Fibroblast of the aortic adventitia (primary cell): ENCODE data around the gene SCMH1. TPM values are rescaled to one million over a fixed set of nuclear protein-coding genes. Genes with fewer than 3 reads are reported as not detected.

Experiments used
- DNase-seq: peaks from one replicate; pipeline ENCODE4 v3.0.0-alpha.2; 2010; ENCODE audit warnings: low read depth
- H3K4me3 ChIP-seq: 2 replicates; pipeline ENCODE4 v1.5.1; 2011; ENCODE audit warnings: low read depth, mild to moderate bottlenecking, control low read depth, low read length, moderate library complexity
- CTCF ChIP-seq: IDR thresholded peaks from 2 replicates; pipeline ENCODE4 v1.5.1; 2011; ENCODE audit warnings: mild to moderate bottlenecking, low read length, control low read depth, inconsistent platforms; ENCODE audit not compliant: insufficient read depth
- total RNA-seq: library from RNA; depleted of rRNA; stranded (reverse); fragments of >200 nt; gene quantifications from 2 replicates; pipeline ENCODE4 v1.2.3, GENCODE V29; 2012; ENCODE audit warnings: low replicate concordance

SCMH1 gene
- total RNA-seq, 1 donor = 12.1 TPM

- TF ChIP-seq CTCF = no peak
- no peak overlapping the region for H3K4me3 ChIP-seq
- DNase-seq = peak; percentile 16
These were observed 170.1 kb downstream of the SCMH1 start for GRCh38 chr1:41072051-41072450.

- no peak for DNase-seq
- no peak overlapping the region for H3K4me3 ChIP-seq
- TF ChIP-seq CTCF = no peak
These were observed 185.2 kb downstream of the SCMH1 start for GRCh38 chr1:41056907-41057306.

DNA sequence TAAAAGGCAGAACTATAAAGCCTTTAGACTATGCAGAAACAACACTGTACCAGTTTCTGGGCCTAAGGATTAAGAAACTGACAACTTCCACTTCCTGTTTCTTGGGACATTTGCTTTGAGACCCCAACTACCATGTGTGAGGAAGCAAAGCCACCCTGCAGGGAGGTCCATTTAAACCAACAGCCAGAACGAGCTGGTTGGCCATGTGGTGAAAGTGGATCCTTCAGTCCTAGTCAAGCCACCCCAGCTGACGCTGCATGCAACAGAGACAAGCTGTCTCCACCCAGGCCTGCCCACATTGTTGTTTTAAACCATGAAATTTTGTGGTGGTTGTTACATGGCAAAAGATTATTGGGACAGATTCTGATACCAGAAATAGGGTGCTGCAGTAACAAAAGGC, 188.8 kb downstream of the SCMH1 start:
- DNase-seq = no peak
- TF ChIP-seq CTCF = no peak
- no peak overlapping the region for H3K4me3 ChIP-seq

- TF ChIP-seq CTCF = no peak
These were observed 191.1 kb downstream of the SCMH1 start for GRCh38 chr1:41051022-41051421.

DNA sequence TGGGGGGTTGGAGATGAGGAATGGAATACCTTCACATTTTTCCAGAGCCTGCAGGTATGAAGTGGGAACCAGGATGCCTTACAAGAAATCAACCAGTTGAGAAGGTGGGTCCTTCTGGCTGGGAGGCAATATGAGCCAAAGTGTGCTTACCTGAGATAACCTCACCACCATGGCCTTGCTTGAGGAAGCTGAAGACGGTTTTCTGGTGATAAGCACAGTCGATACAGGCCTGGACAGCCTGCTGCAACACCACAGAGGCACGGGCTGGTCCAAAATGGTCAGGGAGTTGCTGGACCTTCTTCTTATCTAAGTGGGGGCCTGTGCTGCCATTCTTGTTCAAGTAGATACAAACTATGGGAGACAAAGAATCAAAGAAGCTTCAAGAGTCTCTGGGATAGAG, 193.6 kb downstream of the SCMH1 start:
- no peak overlapping the region for H3K4me3 ChIP-seq
- no peak for TF ChIP-seq CTCF
- no peak for DNase-seq

More at GRCh38 chr1:41051022-41051421, 191.1 kb downstream of the SCMH1 start:
- H3K4me3 ChIP-seq = no peak overlapping the region
- DNase-seq = no peak

DNA sequence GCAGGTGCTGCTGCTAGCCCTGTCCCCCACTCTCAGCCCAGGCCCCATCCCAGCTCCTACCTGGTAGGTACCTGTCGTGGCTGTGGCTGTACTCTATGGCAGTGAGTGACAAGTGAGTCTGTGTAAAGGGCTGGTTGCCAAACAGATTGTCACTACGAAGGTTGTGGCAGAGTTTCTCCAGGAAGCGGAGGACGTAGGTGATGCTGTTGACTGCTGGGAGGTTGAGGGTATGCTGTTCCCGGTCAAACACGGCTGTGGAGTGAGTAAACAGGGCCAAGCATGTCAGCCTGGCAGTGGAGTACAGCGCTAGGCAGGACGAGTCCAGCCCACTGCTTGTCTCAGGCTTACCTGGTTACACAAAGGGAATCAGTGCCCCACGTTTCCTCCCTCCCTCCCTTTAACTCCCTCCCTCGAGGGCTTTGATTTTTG, 195.7 kb downstream of the SCMH1 start:
- no peak for TF ChIP-seq CTCF
- DNase-seq = no peak
- H3K4me3 ChIP-seq = no peak overlapping the region

DNA sequence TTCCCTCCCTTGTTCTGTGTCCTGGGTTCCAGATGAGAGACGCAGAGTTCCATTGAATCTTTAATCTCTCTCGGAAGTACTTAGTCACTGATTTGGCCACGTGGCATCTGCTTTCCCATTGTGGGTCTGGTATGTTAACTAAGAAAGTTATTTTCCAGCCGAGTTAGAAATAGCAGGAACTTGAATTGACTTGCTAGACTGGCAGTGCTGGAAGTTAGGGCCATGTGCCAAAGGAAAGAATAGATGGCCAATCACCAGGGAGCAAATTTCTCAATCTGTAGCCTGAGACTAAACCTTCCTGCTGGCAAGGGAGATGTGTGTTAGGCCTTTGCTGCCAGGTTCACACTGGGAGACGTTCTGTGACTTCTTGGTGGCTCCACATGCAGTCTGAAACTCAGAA, 196.4 kb downstream of the SCMH1 start:
- H3K4me3 ChIP-seq = no peak overlapping the region
- DNase-seq = peak; percentile 98
- TF ChIP-seq CTCF = no peak
